ENCODE data around the gene TRAF2.
A peak's percentile ranks its signal among the peaks of the same experiment; 100 is the strongest.
"Not testable (repeated sequence)": the region's sequence is repeated elsewhere in the genome, so short reads cannot be mapped to it uniquely, and the experiment has no call there.

TRAF2 gene

DNA sequence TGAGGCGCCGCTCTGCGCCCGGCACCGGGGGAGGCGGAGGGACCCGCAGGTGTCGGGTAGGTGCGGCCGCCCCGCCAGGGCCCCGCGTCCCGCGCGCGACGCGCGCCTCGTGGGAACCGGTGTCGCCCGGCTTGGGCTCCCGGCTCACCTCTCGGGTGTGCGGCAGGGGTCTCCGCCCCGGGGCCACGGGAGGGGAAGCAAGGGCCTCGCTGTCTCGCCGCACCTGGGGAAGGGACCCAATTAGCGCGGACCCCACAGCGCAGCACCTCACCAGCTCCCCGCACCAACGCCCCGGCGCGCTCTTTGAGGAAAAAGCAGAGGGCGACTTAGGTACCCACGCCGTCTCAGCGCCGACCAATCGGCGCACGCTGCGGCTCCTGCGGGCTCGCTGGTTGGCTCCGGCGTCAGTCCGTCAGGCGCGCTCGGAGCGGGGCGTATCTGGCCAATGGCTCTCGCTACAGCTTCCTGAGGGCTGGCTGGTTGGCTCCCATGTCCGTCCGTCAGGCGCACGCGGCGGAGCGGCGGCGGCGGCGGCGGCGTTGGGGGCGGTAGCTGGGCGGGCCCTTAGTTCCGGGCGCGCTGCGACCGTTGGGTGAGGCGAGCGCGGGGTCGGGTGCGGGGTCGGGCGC lies at the start of gene TRAF2:
TRAF2 (plus strand) TSS at position 567 of the 629 bp plus-strand sequence. CDS start 12,225 bp downstream, outside the sequence.
- peak; percentile 95 to 97 for DNase-seq (ENCODE audit: extremely low read depth in 1 of 2, low read depth in 1 of 2)

GRCh38 chr9:136837146-136837855 lies 49.0 kb upstream of the TRAF2 start:
- no peak for DNase-seq (ENCODE audit: extremely low read depth in 1 of 2, low read depth in 1 of 2)

- not testable (repeated sequence) for DNase-seq (ENCODE audit: extremely low read depth in 1 of 2, low read depth in 1 of 2)
These were observed 48.4 kb upstream of the TRAF2 start for GRCh38 chr9:136837856-136838277.

DNA sequence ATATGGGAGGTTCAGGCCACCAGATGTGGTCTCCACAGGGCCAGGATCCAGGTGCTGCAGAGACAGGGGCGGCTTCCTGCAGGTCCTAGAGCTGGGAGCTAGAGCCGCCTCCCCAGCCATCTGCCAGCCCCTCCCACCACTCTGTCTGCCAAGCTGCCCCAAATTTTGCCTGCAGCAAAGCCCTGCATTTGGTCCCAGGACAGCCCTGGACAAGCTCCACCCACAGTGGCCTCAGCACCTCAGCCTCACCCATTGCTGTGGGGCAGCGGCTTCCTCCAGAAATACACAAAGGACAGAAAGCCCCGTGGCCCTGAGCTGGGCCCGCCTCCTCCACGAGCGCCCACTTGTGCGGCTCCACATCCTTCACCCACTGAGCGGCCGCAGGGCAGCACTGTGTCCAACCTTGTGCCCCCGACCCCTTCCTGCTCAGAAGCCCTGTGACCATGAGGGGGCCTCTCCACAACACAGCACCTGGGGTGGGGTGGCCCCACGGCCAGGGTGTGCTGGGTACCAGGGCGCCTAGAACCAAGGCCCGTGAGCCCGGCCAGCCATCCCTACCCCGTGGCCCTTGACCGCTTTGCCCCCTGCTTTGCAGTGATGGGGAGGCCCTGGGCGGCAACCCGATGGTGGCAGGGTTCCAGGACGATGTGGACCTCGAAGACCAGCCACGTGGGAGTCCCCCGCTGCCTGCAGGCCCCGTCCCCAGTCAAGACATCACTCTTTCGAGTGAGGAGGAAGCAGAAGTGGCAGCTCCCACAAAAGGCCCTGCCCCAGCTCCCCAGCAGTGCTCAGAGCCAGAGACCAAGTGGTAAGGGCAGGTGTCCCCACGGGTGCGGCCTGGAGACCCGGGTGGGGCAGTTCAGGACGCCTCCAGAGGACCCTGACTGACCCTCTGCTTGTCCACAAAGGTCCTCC lies 47.7 kb upstream of the TRAF2 start:
- no peak for DNase-seq (ENCODE audit: extremely low read depth in 1 of 2, low read depth in 1 of 2)

- DNase-seq (ENCODE audit: extremely low read depth in 1 of 2, low read depth in 1 of 2) = no peak
These were observed 46.8 kb upstream of the TRAF2 start for GRCh38 chr9:136839229-136840139.

DNA sequence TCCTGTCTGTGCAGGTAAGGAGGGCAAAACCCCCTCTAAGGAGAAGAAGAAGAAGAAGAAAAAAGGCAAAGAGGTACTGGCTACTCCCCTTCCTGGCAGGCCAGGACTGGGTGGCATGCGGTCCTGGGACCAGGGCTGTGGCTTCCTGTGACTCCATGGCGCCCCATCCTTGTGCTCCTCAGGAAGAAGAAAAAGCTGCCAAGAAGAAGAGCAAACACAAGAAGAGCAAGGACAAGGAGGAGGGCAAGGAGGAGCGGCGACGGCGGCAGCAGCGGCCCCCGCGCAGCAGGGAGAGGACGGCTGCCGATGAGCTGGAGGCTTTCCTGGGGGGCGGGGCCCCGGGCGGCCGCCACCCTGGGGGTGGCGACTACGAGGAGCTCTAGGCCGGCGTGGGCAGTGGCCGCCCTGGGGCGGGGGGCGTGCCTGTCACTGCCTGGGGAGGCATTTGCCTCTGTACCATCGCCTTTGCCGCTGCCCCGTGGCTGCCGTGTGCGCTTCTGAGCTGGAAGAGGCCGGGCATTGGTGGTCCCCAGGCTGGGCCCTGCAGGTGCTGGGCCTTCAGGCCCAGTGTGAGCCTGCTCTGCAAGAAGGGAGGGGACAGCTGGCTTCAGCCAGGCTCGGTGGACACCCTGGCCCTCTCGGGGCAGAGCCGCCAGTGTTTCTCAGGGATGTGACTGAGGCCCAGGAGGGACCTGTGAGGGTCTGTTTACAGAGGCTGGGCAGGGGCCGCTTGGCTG lies 46.0 kb upstream of the TRAF2 start:
- DNase-seq (ENCODE audit: extremely low read depth in 1 of 2, low read depth in 1 of 2) = no peak

- no peak for DNase-seq (ENCODE audit: extremely low read depth in 1 of 2, low read depth in 1 of 2)
These were observed 45.3 kb upstream of the TRAF2 start for GRCh38 chr9:136840877-136841645.

DNA sequence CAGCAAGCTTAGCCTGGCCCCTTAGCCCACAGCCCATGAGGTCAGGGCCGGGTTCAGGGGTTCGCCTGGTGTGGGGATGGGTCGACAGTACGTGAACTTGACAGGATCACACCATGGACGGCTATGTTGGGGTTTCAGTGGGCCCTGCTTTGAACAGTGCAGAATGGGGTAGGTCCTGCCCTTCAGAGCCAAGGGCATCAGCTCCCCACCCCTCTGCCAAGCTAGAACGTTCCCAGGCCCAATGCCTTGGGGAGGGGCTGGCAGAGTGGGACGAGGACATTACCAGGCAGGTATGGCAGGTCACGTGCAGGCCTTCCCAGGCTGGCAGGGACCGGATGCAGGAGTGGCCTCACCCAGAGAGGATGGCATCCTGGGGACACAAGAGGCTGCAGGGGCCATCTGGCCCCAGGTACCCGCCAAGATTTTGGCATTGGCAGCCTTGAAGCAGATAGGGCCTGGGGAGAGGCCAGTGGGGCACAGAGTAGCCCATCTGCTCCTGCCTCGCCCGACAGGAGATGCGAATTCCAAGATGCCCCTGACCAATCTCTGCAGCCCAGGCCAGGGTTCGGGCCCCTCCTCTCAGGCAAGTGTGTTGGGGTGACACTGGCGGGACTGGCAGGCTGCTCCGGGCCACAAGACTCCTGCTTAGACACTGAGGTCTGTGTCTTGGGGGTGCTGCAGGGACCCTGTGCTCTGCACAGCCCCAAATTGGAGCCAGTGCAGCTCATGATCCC lies 44.5 kb upstream of the TRAF2 start:
- not testable (repeated sequence) for DNase-seq (ENCODE audit: extremely low read depth in 1 of 2, low read depth in 1 of 2)

GRCh38 chr9:136842380-136842948 lies 43.9 kb upstream of the TRAF2 start, which contains the start of gene AJM1:
TSS of gene AJM1 (plus strand) at chr9:136842478. CDS start at chr9:136844415, 1,937 bp downstream.
- DNase-seq (ENCODE audit: extremely low read depth in 1 of 2, low read depth in 1 of 2) = peak in 1 of 2 donors; percentile 65

DNA sequence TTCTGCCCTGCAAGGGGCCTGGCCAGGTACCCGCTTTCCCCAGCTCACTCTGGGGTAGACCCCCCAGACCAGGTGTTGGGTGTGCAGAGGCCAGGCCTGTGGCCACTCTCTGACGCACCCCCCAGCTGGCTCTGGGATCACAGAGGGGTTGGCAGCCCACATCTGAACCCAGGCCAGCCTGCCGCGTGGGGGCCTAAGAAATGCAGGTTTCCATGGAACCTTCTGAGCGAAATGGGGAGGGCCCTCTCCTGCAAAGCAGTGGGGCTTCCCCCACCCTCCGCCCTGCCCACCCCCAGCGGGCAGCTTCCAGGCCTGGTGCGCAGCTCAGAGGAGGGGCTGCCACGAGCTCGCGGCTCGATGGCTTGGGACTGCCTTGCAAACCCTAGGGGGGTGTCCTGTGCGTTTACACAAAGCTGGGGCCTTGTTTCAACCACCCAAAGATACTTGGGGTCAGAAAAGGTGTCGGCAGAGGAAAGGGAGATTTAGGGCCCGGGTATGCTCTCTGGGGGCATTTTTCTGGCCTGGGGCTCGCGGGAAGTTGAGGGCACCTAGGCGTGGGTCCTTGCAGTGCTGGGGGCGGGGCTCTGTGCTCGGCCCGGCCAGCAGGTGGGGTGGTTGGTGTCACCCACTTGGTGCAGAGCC lies 43.0 kb upstream of the TRAF2 start:
- DNase-seq (ENCODE audit: extremely low read depth in 1 of 2, low read depth in 1 of 2) = not testable (repeated sequence)

GRCh38 chr9:136843801-136844740 lies 42.2 kb upstream of the TRAF2 start:
- DNase-seq (ENCODE audit: extremely low read depth in 1 of 2, low read depth in 1 of 2) = peak in 1 of 2 donors; percentile 28

DNA sequence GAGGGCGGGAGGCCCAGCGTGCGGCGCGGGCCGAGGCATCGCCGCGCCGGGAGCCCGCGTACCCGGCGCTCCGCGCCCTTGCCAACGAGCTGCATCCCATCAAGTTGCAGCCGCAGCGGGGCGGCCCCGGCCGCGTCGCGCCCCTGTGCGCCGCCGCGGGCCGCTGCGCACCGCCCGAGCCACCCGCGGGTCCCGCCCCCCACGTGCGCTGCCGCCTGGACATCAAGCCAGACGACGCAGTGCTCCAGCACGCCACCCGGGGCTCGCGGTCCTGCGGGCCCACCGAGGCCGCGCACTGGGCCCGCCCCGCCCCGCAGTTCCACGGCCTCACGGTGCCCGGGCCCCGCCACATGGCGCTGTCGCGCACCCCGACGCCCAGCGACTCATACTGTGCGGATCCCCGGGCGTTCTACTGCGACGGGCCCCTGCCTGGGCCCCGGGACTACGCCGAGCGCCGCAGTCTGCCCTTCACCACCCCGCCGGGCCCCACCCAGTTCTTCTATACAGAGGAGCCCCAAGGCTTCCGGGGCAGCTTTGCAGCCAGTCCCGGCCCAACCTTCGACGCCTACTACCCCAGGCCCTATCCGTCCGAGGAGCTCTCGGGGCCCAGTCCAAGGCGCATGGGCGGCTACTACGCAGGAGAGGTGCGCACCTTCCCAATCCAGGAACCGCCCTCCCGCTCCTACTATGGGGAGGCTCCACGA lies 41.4 kb upstream of the TRAF2 start:
- no peak for DNase-seq (ENCODE audit: extremely low read depth in 1 of 2, low read depth in 1 of 2)

DNA sequence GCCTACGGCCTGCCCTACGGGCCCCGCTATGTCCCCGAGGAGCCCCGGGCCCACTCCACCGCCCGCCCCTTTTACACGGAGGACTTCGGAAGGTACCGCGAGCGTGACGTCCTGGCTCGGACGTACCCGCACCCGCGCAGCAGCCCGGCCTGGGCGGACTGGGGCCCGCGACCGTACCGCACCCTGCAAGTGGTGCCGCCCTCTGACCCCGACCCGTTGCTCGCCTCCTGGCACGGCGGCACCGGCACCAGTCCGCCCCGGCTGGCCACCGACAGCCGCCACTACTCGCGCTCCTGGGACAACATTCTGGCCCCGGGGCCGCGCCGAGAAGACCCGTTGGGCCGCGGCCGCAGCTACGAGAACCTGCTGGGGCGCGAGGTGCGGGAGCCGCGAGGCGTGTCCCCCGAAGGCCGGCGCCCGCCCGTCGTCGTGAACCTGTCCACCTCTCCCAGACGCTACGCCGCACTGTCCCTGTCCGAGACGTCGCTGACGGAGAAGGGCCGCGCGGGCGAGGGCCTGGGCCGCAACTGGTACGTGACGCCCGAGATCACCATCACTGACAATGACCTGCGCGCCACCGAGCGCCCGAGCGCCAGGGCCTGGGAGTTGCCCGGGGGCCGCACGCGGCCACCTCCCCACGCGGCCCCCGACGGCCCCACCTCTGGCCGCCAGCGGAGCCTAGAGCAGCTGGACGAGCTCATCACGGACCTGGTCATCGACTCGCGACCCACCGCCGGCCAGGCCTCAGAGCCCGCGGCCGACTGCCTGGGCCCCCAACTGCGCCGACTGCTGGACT lies 40.7 kb upstream of the TRAF2 start:
- DNase-seq (ENCODE audit: extremely low read depth in 1 of 2, low read depth in 1 of 2) = no peak

DNA sequence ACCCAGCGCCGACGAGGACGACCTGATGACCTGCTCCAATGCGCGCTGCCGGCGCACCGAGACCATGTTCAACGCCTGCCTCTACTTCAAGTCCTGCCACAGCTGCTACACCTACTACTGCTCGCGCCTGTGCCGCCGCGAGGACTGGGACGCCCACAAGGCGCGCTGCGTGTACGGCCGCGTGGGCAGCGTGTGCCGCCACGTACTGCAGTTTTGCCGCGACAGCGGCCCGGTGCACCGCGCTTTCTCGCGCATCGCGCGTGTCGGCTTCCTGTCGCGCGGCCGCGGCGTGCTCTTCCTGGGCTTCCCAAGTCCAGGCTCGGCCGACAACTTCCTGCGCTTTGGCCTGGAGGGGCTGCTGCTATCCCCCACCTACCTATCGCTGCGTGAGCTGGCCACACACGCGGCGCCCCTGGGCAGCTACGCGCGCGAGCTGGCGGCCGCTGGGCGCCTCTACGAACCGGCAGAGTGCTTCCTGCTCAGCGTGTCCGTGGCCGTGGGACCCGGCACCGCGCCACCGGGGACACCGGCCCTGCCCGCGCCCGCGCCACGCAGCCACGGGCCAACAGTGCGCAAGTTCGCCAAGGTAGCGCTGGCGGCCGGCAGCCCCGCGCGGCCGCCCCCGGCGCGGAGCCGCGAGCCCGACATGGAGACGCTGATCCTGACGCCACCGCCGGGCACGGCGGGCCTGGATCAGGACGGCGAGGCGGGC lies 39.8 kb upstream of the TRAF2 start:
- no peak for DNase-seq (ENCODE audit: extremely low read depth in 1 of 2, low read depth in 1 of 2)
